Smooth muscle cell (in vitro differentiated cells): Measurements from ENCODE around the gene DCDC2. TPM values are rescaled to one million over a fixed set of nuclear protein-coding genes. Genes with fewer than 3 reads are reported as not detected.
"Not testable (repeated sequence)": the region's sequence is repeated elsewhere in the genome, so short reads cannot be mapped to it uniquely, and the experiment has no call there.

Experiments used
- DNase-seq: peaks from one replicate; lab custom pipeline; 2025; ENCODE audit not compliant: unreplicated experiment; lab: John Stamatoyannopoulos, UW
- H2AFZ ChIP-seq: fragments of 200-600 bp; sonication (generic); 2 replicates; pipeline ENCODE4 v1.6.0; 2016; ENCODE audit warnings: antibody characterized with exemption, low read depth, mild to moderate bottlenecking
- H3F3A ChIP-seq: fragments of 200-600 bp; sonication (generic); 2 replicates; pipeline ENCODE4 v1.6.0; 2017; ENCODE audit warnings: antibody characterized with exemption, low read depth
- H3K27ac ChIP-seq: fragments of 200-600 bp; sonication (generic); 2 replicates; pipeline ENCODE4 v1.5.1; 2016; ENCODE audit warnings: low read depth, mild to moderate bottlenecking
- H3K27me3 ChIP-seq: fragments of 200-600 bp; sonication (generic); 2 replicates; pipeline ENCODE4 v1.6.1; 2016; ENCODE audit warnings: low read depth, mild to moderate bottlenecking
- H3K36me3 ChIP-seq: fragments of 200-600 bp; sonication (generic); 2 replicates; pipeline ENCODE4 v1.5.1; 2016; ENCODE audit warnings: low read depth
- H3K4me1 ChIP-seq: fragments of 200-600 bp; sonication (generic); 2 replicates; pipeline ENCODE4 v1.5.1; 2016; ENCODE audit warnings: low read depth
- H3K4me2 ChIP-seq: fragments of 200-600 bp; sonication (generic); 2 replicates; pipeline ENCODE4 v1.6.0; 2016; ENCODE audit warnings: mild to moderate bottlenecking
- H3K4me3 ChIP-seq: fragments of 200-600 bp; sonication (generic); 2 replicates; pipeline ENCODE4 v1.5.1; 2016; ENCODE audit warnings: mild to moderate bottlenecking
- H3K79me2 ChIP-seq: fragments of 200-600 bp; sonication (generic); 2 replicates; pipeline ENCODE4 v1.6.0; 2016; ENCODE audit warnings: low read depth, mild to moderate bottlenecking
- H3K9ac ChIP-seq: fragments of 200-600 bp; sonication (generic); 2 replicates; pipeline ENCODE4 v1.6.0; 2016; ENCODE audit warnings: low read depth
- H3K9me3 ChIP-seq: fragments of 200-600 bp; sonication (generic); replicated peaks from 2 replicates; pipeline ENCODE4 v1.5.1; 2016; ENCODE audit warnings: low read depth
- H4K20me1 ChIP-seq: fragments of 200-600 bp; sonication (generic); 2 replicates; pipeline ENCODE4 v1.6.0; 2016; ENCODE audit warnings: low read depth
- WGBS: methylation state at CpG from one replicate; pipeline ENCODE4 v1.1.7; 2016; ENCODE audit warnings: low lambda C conversion rate; 5-methylcytosine and 5-hydroxymethylcytosine counted together
- polyA plus RNA-seq: library from polyadenylated mRNA; unstranded; fragments of >200 nt; fragmentation: Nextera tagmentation; extraction: Ambion mirVana; gene quantifications from 2 replicates; pipeline ENCODE4 v1.2.1, GENCODE V29; 2016
- total RNA-seq: library from RNA; depleted of rRNA; stranded (reverse); fragments of >200 nt; gene quantifications from 2 replicates; pipeline ENCODE4 v1.2.3, GENCODE V29; 2014
- TF ChIP-seq, protein P1 (sequence below): fragments of 200-600 bp; sonication (generic); IDR thresholded peaks from 2 replicates; pipeline ENCODE4 v1.5.1; 2017; ENCODE audit warnings: borderline replicate concordance, mild to moderate bottlenecking, antibody characterized with exemption; ENCODE audit not compliant: insufficient read depth, poor library complexity, severe bottlenecking

The DCDC2 gene
- total and polyA plus RNA-seq, 2 experiments from 2014 or later = not detected

DNA sequence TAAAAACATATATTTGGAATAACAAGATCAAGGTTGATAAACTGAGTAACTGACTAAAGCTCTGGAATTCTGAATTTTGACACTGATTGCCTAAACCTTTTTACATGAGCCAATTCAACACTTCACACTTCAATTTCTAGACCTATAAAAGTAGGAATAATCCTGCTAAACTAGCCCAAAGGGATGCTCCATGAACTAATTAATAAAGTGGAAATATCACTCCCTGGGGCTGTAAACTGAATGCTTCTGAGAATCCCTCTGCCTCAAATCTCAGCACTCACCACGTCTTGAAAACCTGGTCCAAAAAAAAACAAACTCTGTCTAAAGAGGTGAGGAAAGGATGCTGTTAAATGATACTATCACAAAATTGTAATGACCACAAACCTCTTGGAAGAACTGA lies 50.9 kb downstream of the DCDC2 start:
- DNase-seq = no peak
- no peaks in the 10 kb centered on the region for H3K9me3 ChIP-seq
- no peaks in the 10 kb centered on the region for H4K20me1 ChIP-seq
- H3K4me3 ChIP-seq = no peak overlapping the region
- no peak overlapping the region for H3K9ac ChIP-seq
- TF ChIP-seq, protein P1, sequence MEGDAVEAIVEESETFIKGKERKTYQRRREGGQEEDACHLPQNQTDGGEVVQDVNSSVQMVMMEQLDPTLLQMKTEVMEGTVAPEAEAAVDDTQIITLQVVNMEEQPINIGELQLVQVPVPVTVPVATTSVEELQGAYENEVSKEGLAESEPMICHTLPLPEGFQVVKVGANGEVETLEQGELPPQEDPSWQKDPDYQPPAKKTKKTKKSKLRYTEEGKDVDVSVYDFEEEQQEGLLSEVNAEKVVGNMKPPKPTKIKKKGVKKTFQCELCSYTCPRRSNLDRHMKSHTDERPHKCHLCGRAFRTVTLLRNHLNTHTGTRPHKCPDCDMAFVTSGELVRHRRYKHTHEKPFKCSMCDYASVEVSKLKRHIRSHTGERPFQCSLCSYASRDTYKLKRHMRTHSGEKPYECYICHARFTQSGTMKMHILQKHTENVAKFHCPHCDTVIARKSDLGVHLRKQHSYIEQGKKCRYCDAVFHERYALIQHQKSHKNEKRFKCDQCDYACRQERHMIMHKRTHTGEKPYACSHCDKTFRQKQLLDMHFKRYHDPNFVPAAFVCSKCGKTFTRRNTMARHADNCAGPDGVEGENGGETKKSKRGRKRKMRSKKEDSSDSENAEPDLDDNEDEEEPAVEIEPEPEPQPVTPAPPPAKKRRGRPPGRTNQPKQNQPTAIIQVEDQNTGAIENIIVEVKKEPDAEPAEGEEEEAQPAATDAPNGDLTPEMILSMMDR = no peak
- no peaks in the 10 kb centered on the region for H3K36me3 ChIP-seq
- H3K4me1 ChIP-seq = no peaks in the 10 kb centered on the region
- 78% methylated on average over 1 of the region's 1 CpG for WGBS
- H3K27me3 ChIP-seq = no peaks in the 10 kb centered on the region
- H3K27ac ChIP-seq = no peak overlapping the region
- no peaks in the 10 kb centered on the region for H3F3A ChIP-seq
- H2AFZ ChIP-seq = no peak overlapping the region
- no peak overlapping the region for H3K4me2 ChIP-seq
- H3K79me2 ChIP-seq = no peaks in the 10 kb centered on the region

DNA sequence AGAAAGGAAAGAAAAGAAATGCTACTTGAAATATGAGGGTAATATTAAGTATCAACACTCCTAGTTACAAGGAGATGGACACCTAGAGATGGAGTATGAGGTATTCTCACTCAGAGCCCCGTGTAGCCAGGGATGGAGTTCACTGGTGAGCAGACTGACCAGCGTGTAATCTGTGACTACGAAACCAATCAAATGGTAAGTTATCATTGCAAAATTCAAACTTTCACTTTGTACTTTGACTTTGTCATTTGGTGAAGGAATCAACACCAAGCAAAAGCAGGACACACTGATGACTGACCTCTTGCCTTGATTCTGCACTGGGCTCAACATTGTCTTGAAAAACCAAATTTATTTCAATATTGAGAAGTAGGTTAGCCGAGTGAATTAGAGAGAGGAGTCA lies 51.8 kb downstream of the DCDC2 start:
- Histone ChIP-seq H3K4me1 (no peaks in the 10 kb centered on the region), H4K20me1 (no peaks in the 10 kb centered on the region), H3F3A (no peaks in the 10 kb centered on the region), H3K9ac (no peak overlapping the region), H3K27ac (no peak overlapping the region), H3K36me3 (no peaks in the 10 kb centered on the region), H3K79me2 (no peaks in the 10 kb centered on the region), H3K4me3 (no peak overlapping the region), H3K27me3 (no peaks in the 10 kb centered on the region), H3K4me2 (no peak overlapping the region), H3K9me3 (no peaks in the 10 kb centered on the region), H2AFZ (no peak overlapping the region)
- DNase-seq = no peak
- TF ChIP-seq, protein P1 = no peak
- WGBS = 94% methylated on average over 4 of the region's 4 CpGs

DNA sequence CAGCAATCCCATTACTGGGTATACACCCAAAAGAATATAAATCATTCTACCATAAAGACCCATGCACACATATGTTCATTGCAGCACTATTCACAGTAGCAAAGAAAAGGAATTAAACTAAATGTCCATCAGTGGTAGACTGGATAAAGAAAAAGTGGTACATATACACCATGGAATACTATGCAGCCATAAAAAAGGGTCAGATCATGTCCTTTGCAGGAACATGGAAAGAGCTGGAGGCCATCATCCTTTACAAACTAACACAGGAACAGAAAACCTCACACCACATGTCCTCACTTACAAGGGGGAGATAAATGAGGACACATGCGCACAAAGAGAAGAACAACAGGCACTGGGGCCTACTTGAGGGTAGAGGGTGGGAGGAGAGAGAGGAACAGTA lies 60.9 kb downstream of the DCDC2 start:
- TF ChIP-seq, protein P1 = no peak

DNA sequence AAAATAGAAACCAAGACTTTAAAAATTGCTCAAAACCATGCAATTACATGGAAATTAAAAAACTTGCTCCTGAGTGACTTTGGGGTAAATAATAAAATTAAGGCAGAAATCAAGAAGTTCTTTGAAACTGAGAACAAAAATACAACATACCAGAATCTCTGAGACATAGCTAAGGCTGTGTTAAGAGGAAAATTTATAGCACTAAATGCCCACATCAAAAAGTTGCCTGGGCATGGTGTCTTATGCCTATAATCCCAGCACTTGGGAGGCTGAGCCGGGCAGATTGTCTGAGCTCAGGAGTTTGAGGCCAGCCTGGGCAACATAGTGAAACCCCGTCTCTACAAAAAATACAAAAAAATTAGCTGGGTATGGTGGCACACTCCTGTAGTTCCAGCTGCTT lies 64.0 kb downstream of the DCDC2 start:
- not testable (repeated sequence) for H3K4me2 ChIP-seq, H4K20me1 ChIP-seq, H3K36me3 ChIP-seq, DNase-seq, H3K4me1 ChIP-seq, H2AFZ ChIP-seq, H3K27ac ChIP-seq, H3K9me3 ChIP-seq, H3K27me3 ChIP-seq, H3K79me2 ChIP-seq, H3K9ac ChIP-seq, H3F3A ChIP-seq, H3K4me3 ChIP-seq
- 93% methylated on average over 2 of the region's 2 CpGs for WGBS

More for the DNA sequence above, 60.9 kb downstream of the DCDC2 start:
- Histone ChIP-seq H3K27me3 (no peaks in the 10 kb centered on the region), H3K27ac (no peak overlapping the region), H3F3A (no peaks in the 10 kb centered on the region), H3K9ac (no peak overlapping the region), H3K4me3 (no peak overlapping the region), H3K79me2 (no peaks in the 10 kb centered on the region), H3K4me2 (no peak overlapping the region), H2AFZ (no peak overlapping the region), H3K9me3 (no peaks in the 10 kb centered on the region), H3K36me3 (no peaks in the 10 kb centered on the region), H4K20me1 (no peaks in the 10 kb centered on the region), H3K4me1 (no peaks in the 10 kb centered on the region)
- DNase-seq = no peak
- WGBS = 89% methylated on average over 1 of the region's 1 CpG
